Mesodermal cell (in vitro differentiated cells): ENCODE data around the gene CPSF4.
"Not testable (repeated sequence)": the region's sequence is repeated elsewhere in the genome, so short reads cannot be mapped to it uniquely, and the experiment has no call there.

Source experiments
- H3K27ac ChIP-seq: 2 replicates; pipeline ENCODE4 v1.7.0; 2013; ENCODE audit warnings: mild to moderate bottlenecking, low read depth, low read length, moderate library complexity; ENCODE audit not compliant: severe bottlenecking
- H3K36me3 ChIP-seq: 2 replicates; pipeline ENCODE4 v1.7.1; 2013; ENCODE audit warnings: mild to moderate bottlenecking, low read length, moderate library complexity; ENCODE audit not compliant: control insufficient read depth, insufficient read depth
- H3K4me1 ChIP-seq: one replicate; pipeline ENCODE4 v1.7.1; 2013; ENCODE audit warnings: mild to moderate bottlenecking, low read length; ENCODE audit not compliant: insufficient read depth, control insufficient read depth, poor library complexity, severe bottlenecking
- H3K4me3 ChIP-seq: 2 replicates; pipeline ENCODE4 v1.7.0; 2013; ENCODE audit warnings: low read length, control low read depth, mild to moderate bottlenecking; ENCODE audit not compliant: insufficient read depth, poor library complexity, severe bottlenecking; ENCODE audit errors: extremely low read depth
- H3K9me3 ChIP-seq: 2 replicates; pipeline ENCODE4 v1.7.1; 2013; ENCODE audit warnings: mild to moderate bottlenecking, low read length, moderate library complexity; ENCODE audit not compliant: control insufficient read depth
- WGBS, 2 experiments: methylation state at CpG; one replicate each; pipeline ENCODE4 v1.1.5; 2013; ENCODE audit warnings: missing lambda C conversion rate in 2 of 2; ENCODE audit not compliant: insufficient coverage in 2 of 2; 5-methylcytosine and 5-hydroxymethylcytosine counted together

CPSF4 gene

GRCh38 chr7:99409192-99409572 is 29.6 kb upstream of the CPSF4 start:
- H3K27ac ChIP-seq, result peak overlapping the region; percentile 100
- H3K4me1 ChIP-seq, result peaks cover 10% of the 10 kb centered on the region
- WGBS, 2 experiments, result 0 to 2% methylated on average over 17 of the region's 18 CpGs
- H3K9me3 ChIP-seq, result no peaks in the 10 kb centered on the region
- H3K4me3 ChIP-seq, result peak overlapping the region; percentile 91
- peaks cover 60% of the 10 kb centered on the region for H3K36me3 ChIP-seq

- H3K27ac ChIP-seq, result no peak overlapping the region
- H3K4me3 ChIP-seq, result peak overlapping the region; percentile 91
- peaks cover 61% of the 10 kb centered on the region for H3K36me3 ChIP-seq
- H3K4me1 ChIP-seq, result peaks cover 10% of the 10 kb centered on the region
- 76 to 78% methylated on average over 3 of the region's 3 CpGs for WGBS, 2 experiments
- H3K9me3 ChIP-seq, result no peaks in the 10 kb centered on the region
Observed at GRCh38 chr7:99409806-99410205, 28.9 kb upstream of the CPSF4 start.

- H3K36me3 ChIP-seq, result peaks cover 60% of the 10 kb centered on the region
- peaks cover 10% of the 10 kb centered on the region for H3K4me1 ChIP-seq
- no peaks in the 10 kb centered on the region for H3K9me3 ChIP-seq
- WGBS, 2 experiments, result 93 to 100% methylated on average over 2 of the region's 2 CpGs
- no peak overlapping the region for H3K4me3 ChIP-seq
- no peak overlapping the region for H3K27ac ChIP-seq
Observed at GRCh38 chr7:99410635-99411034, 28.1 kb upstream of the CPSF4 start.

- H3K4me3 ChIP-seq, H3K4me1 ChIP-seq, H3K9me3 ChIP-seq, H3K27ac ChIP-seq: not testable (repeated sequence)
- 55 to 61% methylated on average over 9 of the region's 17 CpGs for WGBS, 2 experiments
- H3K36me3 ChIP-seq, result peaks cover 96% of the 10 kb centered on the region
Observed at GRCh38 chr7:99415513-99416127, 23.1 kb upstream of the CPSF4 start.

- Histone ChIP-seq H3K4me3 (no peak overlapping the region), H3K4me1 (no peaks in the 10 kb centered on the region), H3K9me3 (no peaks in the 10 kb centered on the region), H3K27ac (no peak overlapping the region), H3K36me3 (peaks cover 81% of the 10 kb centered on the region)
- WGBS, 2 experiments, result 96 to 100% methylated on average over 6 to 7 of the region's 9 CpGs
Observed at GRCh38 chr7:99418260-99418659, 20.5 kb upstream of the CPSF4 start.

- Histone ChIP-seq H3K9me3 (no peaks in the 10 kb centered on the region), H3K36me3 (peaks cover 81% of the 10 kb centered on the region), H3K4me1 (no peaks in the 10 kb centered on the region), H3K4me3 (no peak overlapping the region), H3K27ac (no peak overlapping the region)
- 93% methylated on average over 18 to 25 of the region's 29 CpGs for WGBS, 2 experiments
Observed at GRCh38 chr7:99419323-99420021, 19.3 kb upstream of the CPSF4 start.

GRCh38 chr7:99420213-99420612 is 18.5 kb upstream of the CPSF4 start:
- Histone ChIP-seq H3K36me3 (peaks cover 81% of the 10 kb centered on the region), H3K27ac (no peak overlapping the region)

GRCh38 chr7:99420986-99421385 is 17.8 kb upstream of the CPSF4 start:
- H3K36me3 ChIP-seq, result peaks cover 81% of the 10 kb centered on the region
- H3K4me1 ChIP-seq, result no peaks in the 10 kb centered on the region
- no peak overlapping the region for H3K4me3 ChIP-seq
- WGBS, 2 experiments, result 93 to 98% methylated on average over 6 of the region's 7 CpGs
- no peaks in the 10 kb centered on the region for H3K9me3 ChIP-seq
- no peak overlapping the region for H3K27ac ChIP-seq

More at GRCh38 chr7:99420213-99420612, 18.5 kb upstream of the CPSF4 start:
- WGBS, 2 experiments, result 95 to 100% methylated on average over 4 to 5 of the region's 5 CpGs
- Histone ChIP-seq H3K9me3 (no peaks in the 10 kb centered on the region), H3K4me1 (no peaks in the 10 kb centered on the region), H3K4me3 (no peak overlapping the region)

- no peak overlapping the region for H3K4me3 ChIP-seq
- H3K36me3 ChIP-seq, result peaks cover 70% of the 10 kb centered on the region
- H3K4me1 ChIP-seq, result no peaks in the 10 kb centered on the region
- no peaks in the 10 kb centered on the region for H3K9me3 ChIP-seq
- no peak overlapping the region for H3K27ac ChIP-seq
- WGBS, 2 experiments, result 93 to 97% methylated on average over 10 of the region's 11 CpGs
Observed at GRCh38 chr7:99422186-99422585, 16.6 kb upstream of the CPSF4 start.

- 93 to 95% methylated on average over 4 to 5 of the region's 5 CpGs for WGBS, 2 experiments
- H3K4me1 ChIP-seq, result no peaks in the 10 kb centered on the region
- H3K36me3 ChIP-seq, result peaks cover 66% of the 10 kb centered on the region
Observed at GRCh38 chr7:99422625-99423024, 16.1 kb upstream of the CPSF4 start.

More at GRCh38 chr7:99422625-99423024, 16.1 kb upstream of the CPSF4 start:
- Histone ChIP-seq H3K4me3 (no peak overlapping the region), H3K9me3 (no peaks in the 10 kb centered on the region), H3K27ac (no peak overlapping the region)
